Gastroesophageal sphincter (tissue), 4 donors: Measurements from ENCODE around the gene TMEM154. TPM values are rescaled to one million over a fixed set of nuclear protein-coding genes. Genes with fewer than 3 reads are reported as not detected.

Experiments used
- ATAC-seq: fragments of 150-250 bp; one replicate; pipeline ENCODE4 v1.9.1; 2016; ENCODE audit warnings: mild to moderate bottlenecking, moderate library complexity
- H3K27ac ChIP-seq, 4 donors: fragments of 200-600 bp; sonication (generic) in 3 of 4; 1 replicate in 3 of 4; 2 replicates in 1 of 4; pipeline ENCODE4 v1.5.1; 2016 to 2019
- H3K27me3 ChIP-seq: fragments of 200-600 bp; sonication (generic); one replicate; pipeline ENCODE4 v1.5.1; 2019
- H3K36me3 ChIP-seq, 2 donors: fragments of 200-600 bp; sonication (generic); one replicate each; pipeline ENCODE4 v1.5.1; 2019; ENCODE audit warnings: control low read depth in 1 of 2
- H3K4me1 ChIP-seq, 3 donors: fragments of 200-600 bp; sonication (generic); 1 replicate in 2 of 3; 2 replicates in 1 of 3; pipeline ENCODE4 v1.5.1; 2016 to 2019; ENCODE audit warnings: control low read depth in 2 of 3
- H3K4me3 ChIP-seq, 2 donors: fragments of 200-600 bp; sonication (generic); one replicate each; pipeline ENCODE4 v1.5.1; 2019; ENCODE audit warnings: mild to moderate bottlenecking in 1 of 2, moderate library complexity in 1 of 2
- H3K9me3 ChIP-seq, 3 donors: fragments of 200-600 bp; sonication (generic); one replicate each; pipeline ENCODE4 v1.5.1; 2017 to 2019; ENCODE audit warnings: control low read depth in 2 of 3
- CTCF ChIP-seq, 4 experiments: fragments of 200-600 bp in 2 of 4; fragments of 450-650 bp in 2 of 4; sonication (generic) in 1 of 4; IDR thresholded peaks; one replicate each; pipeline ENCODE4 v1.5.1; 2017 to 2019; ENCODE audit warnings: antibody characterized with exemption in 4 of 4, mild to moderate bottlenecking in 2 of 4, moderate library complexity in 2 of 4
- EP300 ChIP-seq: sonication (generic); formaldehyde crosslinking; IDR thresholded peaks from one replicate; pipeline ENCODE4 v1.6.1; 2017; ENCODE audit warnings: antibody characterized with exemption, mild to moderate bottlenecking
- POLR2A ChIP-seq, 2 donors: fragments of 450-650 bp; IDR thresholded peaks; one replicate each; pipeline ENCODE4 v1.6.1; 2017; ENCODE audit warnings: antibody characterized with exemption in 2 of 2, mild to moderate bottlenecking in 2 of 2, moderate library complexity in 1 of 2
- POLR2AphosphoS5 ChIP-seq: sonication (generic); formaldehyde crosslinking; IDR thresholded peaks from one replicate; pipeline ENCODE4 v1.6.1; 2017; ENCODE audit warnings: antibody characterized with exemption
- WGBS, 2 donors: methylation state at CpG; one replicate each; pipeline ENCODE4 v1.1.5; 2018; ENCODE audit warnings: low coverage in 1 of 2; 5-methylcytosine and 5-hydroxymethylcytosine counted together
- total RNA-seq, 4 donors: library from RNA; depleted of rRNA; stranded (reverse); fragments of >200 nt; gene quantifications; one replicate each; pipeline ENCODE4 v1.1.0, GENCODE V29; 2016

The TMEM154 gene
- total RNA-seq, 4 donors from 2014 or later = 0.77 to 13.6 (median 3.8) TPM

- Histone ChIP-seq H3K9me3 (no peaks in the 10 kb centered on the region), H3K4me1 (no peaks in the 10 kb centered on the region), H3K4me3 (no peak overlapping the region), H3K27me3 (no peaks in the 10 kb centered on the region), H3K36me3 (no peaks in the 10 kb centered on the region), H3K27ac (no peak overlapping the region)
- ATAC-seq = no peak
- 70 to 73% methylated on average over 3 of the region's 3 CpGs for WGBS, 2 donors
- TF ChIP-seq CTCF (IDR thresholded peaks at IDR 0.05) = no peak
- TF ChIP-seq POLR2AphosphoS5 = no peak
- TF ChIP-seq EP300 = no peak
- no peak for TF ChIP-seq POLR2A (IDR thresholded peaks at IDR 0.05)
Observed at GRCh38 chr4:152723236-152723635, 43.4 kb upstream of the TMEM154 start.

DNA sequence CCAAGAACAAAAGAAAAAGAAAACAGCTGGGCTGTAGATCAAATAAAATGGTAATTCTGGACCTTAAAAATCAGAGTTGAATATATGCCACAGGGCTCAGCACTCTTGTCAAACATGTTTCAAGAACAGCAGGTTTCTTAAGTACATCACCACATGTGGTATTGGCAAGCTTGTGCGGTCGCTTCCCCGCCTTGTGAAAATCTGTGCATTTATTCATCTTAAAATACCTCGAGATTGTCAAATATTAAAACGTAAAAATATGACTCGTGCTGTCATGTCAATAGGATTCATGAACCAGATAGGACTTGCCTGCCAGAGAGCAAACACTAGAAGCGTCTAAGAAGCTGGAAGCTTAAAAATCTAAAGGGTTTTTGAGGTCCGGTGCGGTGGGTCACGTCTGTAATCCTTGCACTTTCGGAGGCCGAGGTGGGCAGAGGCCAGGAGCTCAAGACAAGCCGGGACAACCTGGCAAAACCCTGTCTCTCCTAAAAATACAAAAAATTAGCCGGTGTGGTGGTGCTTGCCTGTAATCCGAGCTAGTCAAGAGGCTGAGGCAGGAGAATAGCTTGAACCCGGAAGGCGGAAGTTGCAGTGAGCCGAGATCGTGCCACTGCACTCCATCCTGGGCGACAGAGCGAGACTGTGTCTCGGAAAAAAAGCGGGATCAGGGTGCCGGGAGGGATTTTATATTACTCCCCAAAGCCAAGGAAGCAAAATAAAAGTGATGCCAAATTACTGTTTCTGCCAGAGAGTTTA is 40.2 kb upstream of the TMEM154 start:
- TF ChIP-seq EP300 (no peak), CTCF (IDR thresholded peaks at IDR 0.05) (no peak)
- no peaks in the 10 kb centered on the region for H3K36me3 ChIP-seq
- no peak overlapping the region for H3K27ac ChIP-seq
- WGBS, 2 donors = 63 to 68% methylated on average over 8 to 23 of the region's 24 CpGs
- H3K4me3 ChIP-seq = no peak overlapping the region
- H3K4me1 ChIP-seq = no peaks in the 10 kb centered on the region
- no peak for ATAC-seq
- H3K9me3 ChIP-seq = no peaks in the 10 kb centered on the region
- H3K27me3 ChIP-seq = no peaks in the 10 kb centered on the region

DNA sequence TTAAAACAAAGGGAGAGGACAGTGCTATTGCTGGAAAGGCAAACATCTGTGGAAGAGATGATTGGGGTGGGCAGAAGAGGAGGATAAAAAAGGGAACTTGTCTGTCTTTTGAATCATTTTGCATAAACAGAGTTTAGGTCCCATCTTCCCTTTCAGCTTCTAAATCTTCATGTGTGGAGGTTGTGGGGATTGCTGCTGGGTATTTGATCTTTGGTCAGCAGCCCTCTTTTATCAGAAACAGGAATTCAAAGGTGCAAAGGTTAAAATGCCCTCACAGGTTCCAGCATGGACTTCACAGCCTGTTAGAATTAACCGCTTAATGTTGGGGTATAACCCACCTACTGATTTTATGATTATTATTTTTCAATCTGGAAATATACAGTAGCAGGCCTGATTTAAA is 39.5 kb upstream of the TMEM154 start:
- Histone ChIP-seq H3K27ac (no peak overlapping the region), H3K36me3 (no peaks in the 10 kb centered on the region), H3K4me3 (no peak overlapping the region), H3K27me3 (no peaks in the 10 kb centered on the region), H3K9me3 (no peaks in the 10 kb centered on the region), H3K4me1 (no peaks in the 10 kb centered on the region)
- no peak for ATAC-seq
- no peak for TF ChIP-seq CTCF (IDR thresholded peaks at IDR 0.05)
- no peak for TF ChIP-seq POLR2A (IDR thresholded peaks at IDR 0.05)
- no peak for TF ChIP-seq POLR2AphosphoS5
- TF ChIP-seq EP300 = no peak
- WGBS, 2 donors = 93 to 100% methylated on average over 1 of the region's 1 CpG

GRCh38 chr4:152715076-152715475 is 35.3 kb upstream of the TMEM154 start:
- no peak for ATAC-seq
- Histone ChIP-seq H3K9me3 (no peaks in the 10 kb centered on the region), H3K4me1 (no peaks in the 10 kb centered on the region), H3K4me3 (no peak overlapping the region), H3K36me3 (no peaks in the 10 kb centered on the region), H3K27me3 (no peaks in the 10 kb centered on the region), H3K27ac (no peak overlapping the region)
- no peak for TF ChIP-seq EP300
- no peak for TF ChIP-seq POLR2AphosphoS5
- TF ChIP-seq CTCF (IDR thresholded peaks at IDR 0.05) = no peak
- no peak for TF ChIP-seq POLR2A (IDR thresholded peaks at IDR 0.05)
- WGBS, 2 donors = 92 to 100% methylated on average over 4 of the region's 6 CpGs

DNA sequence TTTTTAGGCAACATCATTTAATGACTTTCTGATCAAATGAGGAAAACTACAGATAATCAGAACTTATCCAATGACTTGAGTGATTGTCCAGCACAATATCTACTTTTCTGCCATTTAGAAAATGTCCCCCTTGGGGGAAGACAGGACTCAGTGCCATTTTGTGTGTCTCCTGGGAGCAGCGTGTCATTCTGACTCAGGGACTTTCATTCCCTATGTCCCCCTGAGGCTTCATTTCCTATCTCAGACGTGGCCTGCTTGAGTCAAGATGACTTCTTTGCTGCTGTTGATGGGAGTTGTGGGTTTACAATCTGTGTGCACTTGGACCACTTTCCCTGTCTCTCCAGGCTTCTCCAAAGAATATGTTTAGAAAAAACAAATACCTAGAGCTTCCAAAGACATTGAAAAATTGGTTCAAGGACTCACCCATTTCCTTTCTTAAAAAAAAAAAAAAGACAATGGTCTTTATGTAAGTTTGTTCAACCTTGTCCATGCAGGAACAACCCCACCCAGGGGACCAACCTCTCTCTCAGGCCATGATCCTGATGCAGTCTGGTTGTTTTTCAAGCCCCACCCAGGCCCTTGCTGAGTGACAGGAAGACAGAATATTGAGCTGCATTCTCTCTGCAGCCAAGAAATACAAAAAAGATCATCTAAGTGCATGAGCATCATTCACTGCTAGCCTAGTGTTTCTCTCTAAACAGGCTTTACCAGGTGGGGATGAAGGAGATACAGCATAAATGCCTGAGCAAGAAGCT is 34.3 kb upstream of the TMEM154 start:
- no peaks in the 10 kb centered on the region for H3K36me3 ChIP-seq
- TF ChIP-seq POLR2AphosphoS5 = no peak
- no peak for TF ChIP-seq EP300
- TF ChIP-seq CTCF (IDR thresholded peaks at IDR 0.05) = no peak
- TF ChIP-seq POLR2A (IDR thresholded peaks at IDR 0.05) = no peak
- H3K27ac ChIP-seq = no peak overlapping the region
- no peaks in the 10 kb centered on the region for H3K9me3 ChIP-seq
- no peaks in the 10 kb centered on the region for H3K4me1 ChIP-seq
- H3K4me3 ChIP-seq = no peak overlapping the region
- 65 to 68% methylated on average over 2 of the region's 2 CpGs for WGBS, 2 donors
- no peak for ATAC-seq
- H3K27me3 ChIP-seq = no peaks in the 10 kb centered on the region
